Sigmoid colon (tissue), 7 donors: ENCODE data around the gene ZBTB7C. TPM values are rescaled to one million over a fixed set of nuclear protein-coding genes. Genes with fewer than 3 reads are reported as not detected.

ENCODE experiments used
- DNase-seq: peaks from one replicate; pipeline ENCODE4 v3.0.0-alpha.2; 2019
- H3K27ac ChIP-seq, 4 donors: fragments of 200-600 bp; sonication (generic); one replicate each; pipeline ENCODE4 v1.5.1; 2016 to 2019; ENCODE audit warnings: mild to moderate bottlenecking in 1 of 4
- H3K27me3 ChIP-seq, 3 donors: fragments of 200-600 bp; sonication (generic); one replicate each; pipeline ENCODE4 v1.5.1; 2019; ENCODE audit warnings: mild to moderate bottlenecking in 1 of 3
- H3K36me3 ChIP-seq, 4 donors: fragments of 200-600 bp; sonication (generic); one replicate each; pipeline ENCODE4 v1.5.1; 2016 to 2019
- H3K4me1 ChIP-seq, 4 donors: fragments of 200-600 bp; sonication (generic); one replicate each; pipeline ENCODE4 v1.5.1; 2017 to 2019
- H3K4me3 ChIP-seq, 4 donors: fragments of 200-600 bp; sonication (generic); one replicate each; pipeline ENCODE4 v1.5.1; 2017 to 2019; ENCODE audit warnings: mild to moderate bottlenecking in 2 of 4, moderate library complexity in 1 of 4
- H3K9me3 ChIP-seq, 4 donors: fragments of 200-600 bp in 3 of 4; sonication (generic) in 3 of 4; one replicate each; pipeline versions ENCODE4 v1.5.1 to v1.6.1; 2013 to 2019
- EP300 ChIP-seq, 4 donors: sonication (generic); formaldehyde crosslinking; IDR thresholded peaks; one replicate each; pipeline ENCODE4 v1.6.1; 2017; ENCODE audit warnings: antibody characterized with exemption in 4 of 4
- POLR2A ChIP-seq, 2 donors: fragments of 450-650 bp; IDR thresholded peaks; one replicate each; pipeline ENCODE4 v1.6.1; 2016; ENCODE audit warnings: antibody characterized with exemption in 2 of 2, mild to moderate bottlenecking in 2 of 2, moderate library complexity in 2 of 2
- POLR2AphosphoS5 ChIP-seq, 4 donors: sonication (generic); formaldehyde crosslinking; IDR thresholded peaks; one replicate each; pipeline ENCODE4 v1.6.1; 2017; ENCODE audit warnings: antibody characterized with exemption in 4 of 4
- WGBS, 2 donors: extraction: QIAGEN DNeasy Blood & Tissue Kit; methylation state at CpG; one replicate each; pipeline ENCODE4 v1.1.7; 2013; 5-methylcytosine and 5-hydroxymethylcytosine counted together
- intact Hi-C: fragments of 100-400 bp; cut with DNase I; formaldehyde crosslinking; loops from one replicate; pipeline ENCODE4 v1.15.1; 2023
- polyA plus RNA-seq, 3 donors: library from polyadenylated mRNA; stranded (reverse); fragments of 200-250 nt; gene quantifications; one replicate each; pipeline ENCODE4 v1.2.3, GENCODE V29; 2013
- total RNA-seq, 4 donors: library from RNA; depleted of rRNA; stranded (reverse); fragments of >200 nt; gene quantifications; one replicate each; pipeline ENCODE4 v1.1.0, GENCODE V29; 2016
- TF ChIP-seq, protein P1 (sequence below), 4 experiments: fragments of 450-650 bp in 3 of 4; fragments of 200-600 bp in 1 of 4; IDR thresholded peaks; one replicate each; pipeline ENCODE4 v1.5.1; 2016 to 2019; ENCODE audit warnings: antibody characterized with exemption in 4 of 4, mild to moderate bottlenecking in 3 of 4, moderate library complexity in 2 of 4
- donor health status: healthy with polysubstance abuse.
- donor health status: Bipolar disorder and iron deficiency.
- donor health status: healthy.

ZBTB7C gene
- total and polyA plus RNA-seq, 7 donors, result 0.41 to 18.6 (median 1.7) TPM

DNA sequence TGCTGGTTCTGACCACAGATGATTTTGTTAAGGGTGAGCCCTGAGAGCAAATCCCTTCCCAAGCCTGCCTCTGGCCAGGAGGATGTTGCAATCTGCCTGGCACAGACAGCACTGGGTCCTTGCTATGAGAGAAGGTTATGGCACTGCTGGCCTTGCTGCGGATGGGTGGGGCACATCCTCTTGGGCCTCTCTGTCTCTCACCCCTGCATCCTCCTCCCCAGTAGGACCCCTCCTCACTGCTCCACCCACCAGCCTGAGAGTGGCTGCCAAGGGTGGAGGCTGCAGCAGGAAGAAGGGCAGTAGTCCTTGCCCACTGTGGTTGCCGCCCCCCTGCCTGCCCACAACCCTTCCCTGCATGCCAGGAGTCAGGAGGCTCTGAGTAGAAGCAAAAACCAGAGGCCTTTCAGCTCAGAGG is 180.9 kb downstream of the ZBTB7C start:
- TF ChIP-seq POLR2AphosphoS5 (IDR thresholded peaks at IDR 0.05), result no peak
- no peak for TF ChIP-seq EP300 (IDR thresholded peaks at IDR 0.05)
- TF ChIP-seq, protein P1, sequence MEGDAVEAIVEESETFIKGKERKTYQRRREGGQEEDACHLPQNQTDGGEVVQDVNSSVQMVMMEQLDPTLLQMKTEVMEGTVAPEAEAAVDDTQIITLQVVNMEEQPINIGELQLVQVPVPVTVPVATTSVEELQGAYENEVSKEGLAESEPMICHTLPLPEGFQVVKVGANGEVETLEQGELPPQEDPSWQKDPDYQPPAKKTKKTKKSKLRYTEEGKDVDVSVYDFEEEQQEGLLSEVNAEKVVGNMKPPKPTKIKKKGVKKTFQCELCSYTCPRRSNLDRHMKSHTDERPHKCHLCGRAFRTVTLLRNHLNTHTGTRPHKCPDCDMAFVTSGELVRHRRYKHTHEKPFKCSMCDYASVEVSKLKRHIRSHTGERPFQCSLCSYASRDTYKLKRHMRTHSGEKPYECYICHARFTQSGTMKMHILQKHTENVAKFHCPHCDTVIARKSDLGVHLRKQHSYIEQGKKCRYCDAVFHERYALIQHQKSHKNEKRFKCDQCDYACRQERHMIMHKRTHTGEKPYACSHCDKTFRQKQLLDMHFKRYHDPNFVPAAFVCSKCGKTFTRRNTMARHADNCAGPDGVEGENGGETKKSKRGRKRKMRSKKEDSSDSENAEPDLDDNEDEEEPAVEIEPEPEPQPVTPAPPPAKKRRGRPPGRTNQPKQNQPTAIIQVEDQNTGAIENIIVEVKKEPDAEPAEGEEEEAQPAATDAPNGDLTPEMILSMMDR (IDR thresholded peaks at IDR 0.05), result no peak
- no peak for TF ChIP-seq POLR2A (IDR thresholded peaks at IDR 0.05)
- no peaks in the 10 kb centered on the region for H3K36me3 ChIP-seq
- intact Hi-C loops, result no loop called here
- no peak overlapping the region for H3K27ac ChIP-seq
- H3K4me1 ChIP-seq, result no peaks in the 10 kb centered on the region
- H3K4me3 ChIP-seq, result no peak overlapping the region
- 64 to 75% methylated on average over 2 of the region's 2 CpGs for WGBS, 2 donors
- H3K27me3 ChIP-seq, result no peaks in the 10 kb centered on the region
- DNase-seq, result peak; percentile 70
- no peaks in the 10 kb centered on the region for H3K9me3 ChIP-seq

DNA sequence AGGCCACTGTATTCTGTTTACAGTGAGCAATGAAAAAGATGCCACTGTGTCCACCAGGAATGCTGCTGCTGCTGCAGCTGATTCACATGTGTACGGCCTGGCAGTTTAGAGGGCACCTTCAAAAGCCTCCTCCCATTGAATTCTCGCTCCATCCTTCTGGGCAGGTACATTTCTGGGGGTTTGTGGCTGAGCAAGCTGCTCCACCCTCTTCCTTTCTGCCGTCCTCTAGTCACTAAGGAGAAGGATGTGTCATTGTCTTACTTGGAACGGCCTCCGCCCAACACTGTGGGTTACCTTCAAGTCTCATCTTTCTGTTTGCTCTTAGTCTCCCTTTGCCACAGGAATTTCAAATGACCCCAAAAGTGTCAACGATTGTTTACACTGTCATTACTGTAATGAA is 182.0 kb downstream of the ZBTB7C start:
- intact Hi-C loops, result no loop called here
- Histone ChIP-seq H3K36me3 (no peaks in the 10 kb centered on the region), H3K27me3 (no peaks in the 10 kb centered on the region), H3K4me1 (no peaks in the 10 kb centered on the region), H3K27ac (no peak overlapping the region), H3K4me3 (no peak overlapping the region), H3K9me3 (no peaks in the 10 kb centered on the region)
- 62 to 73% methylated on average over 6 of the region's 6 CpGs for WGBS, 2 donors
- DNase-seq, result no peak
- TF ChIP-seq, protein P1 (IDR thresholded peaks at IDR 0.05), result no peak
- TF ChIP-seq POLR2A (IDR thresholded peaks at IDR 0.05), result no peak
- TF ChIP-seq EP300 (IDR thresholded peaks at IDR 0.05), result no peak
- no peak for TF ChIP-seq POLR2AphosphoS5 (IDR thresholded peaks at IDR 0.05)

DNA sequence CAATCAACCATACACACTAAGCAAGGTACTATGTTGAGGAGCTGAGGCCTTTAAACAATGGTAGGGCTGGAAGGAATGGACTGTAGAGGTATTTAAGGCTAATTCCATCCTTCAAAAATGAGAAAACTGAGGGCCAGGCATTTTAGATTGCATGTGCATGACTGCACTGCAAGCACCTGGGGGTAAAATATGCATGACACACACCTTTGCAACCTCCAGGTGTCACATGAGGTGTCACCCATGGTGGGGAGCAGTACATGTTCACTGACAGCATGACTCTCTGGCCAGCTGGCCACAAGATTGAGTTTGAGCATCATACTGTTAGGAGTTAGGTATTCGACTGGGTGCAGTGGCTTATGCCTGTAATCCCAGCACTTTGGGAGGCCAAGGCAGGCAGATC is 182.8 kb downstream of the ZBTB7C start:
- Histone ChIP-seq H3K27me3 (no peaks in the 10 kb centered on the region), H3K9me3 (no peaks in the 10 kb centered on the region), H3K4me1 (no peaks in the 10 kb centered on the region), H3K4me3 (no peak overlapping the region), H3K27ac (no peak overlapping the region), H3K36me3 (no peaks in the 10 kb centered on the region)
- no peak for DNase-seq
- intact Hi-C loops, result no loop called here
- TF ChIP-seq, protein P1 (IDR thresholded peaks at IDR 0.05), result no peak
- no peak for TF ChIP-seq EP300 (IDR thresholded peaks at IDR 0.05)
- no peak for TF ChIP-seq POLR2A (IDR thresholded peaks at IDR 0.05)
- TF ChIP-seq POLR2AphosphoS5 (IDR thresholded peaks at IDR 0.05), result no peak
- WGBS, 2 donors, result 91 to 98% methylated on average over 1 of the region's 1 CpG

DNA sequence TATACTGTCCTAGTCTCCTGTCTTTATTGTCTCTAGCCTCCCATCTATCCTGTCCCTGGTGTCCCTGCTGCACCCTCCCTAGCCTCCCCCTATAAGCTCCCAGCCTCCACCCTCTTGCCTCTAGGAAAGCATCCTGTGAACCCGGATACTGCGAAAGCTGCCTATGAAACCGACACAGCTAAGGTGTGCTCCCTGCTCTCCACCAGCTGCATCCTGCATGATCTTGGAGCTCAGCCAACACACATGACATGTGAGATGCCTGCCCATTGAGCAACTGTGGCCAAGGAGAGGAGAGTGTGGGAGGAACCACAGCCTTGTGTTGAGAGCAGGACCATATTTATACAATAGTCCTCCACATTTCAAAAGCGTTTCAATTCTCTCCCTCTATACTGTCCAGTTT is 187.1 kb downstream of the ZBTB7C start:
- TF ChIP-seq EP300 (IDR thresholded peaks at IDR 0.05) (no peak), POLR2A (IDR thresholded peaks at IDR 0.05) (no peak), POLR2AphosphoS5 (IDR thresholded peaks at IDR 0.05) (no peak)
- TF ChIP-seq, protein P1 (IDR thresholded peaks at IDR 0.05), result no peak
- no peaks in the 10 kb centered on the region for H3K27me3 ChIP-seq
- no peak for DNase-seq
- WGBS, 2 donors, result 9 to 20% methylated on average over 4 of the region's 4 CpGs
- no peak overlapping the region for H3K4me3 ChIP-seq
- H3K4me1 ChIP-seq, result no peaks in the 10 kb centered on the region
- intact Hi-C loops, result no loop called here
- H3K36me3 ChIP-seq, result no peaks in the 10 kb centered on the region
- no peaks in the 10 kb centered on the region for H3K9me3 ChIP-seq
- H3K27ac ChIP-seq, result no peak overlapping the region

DNA sequence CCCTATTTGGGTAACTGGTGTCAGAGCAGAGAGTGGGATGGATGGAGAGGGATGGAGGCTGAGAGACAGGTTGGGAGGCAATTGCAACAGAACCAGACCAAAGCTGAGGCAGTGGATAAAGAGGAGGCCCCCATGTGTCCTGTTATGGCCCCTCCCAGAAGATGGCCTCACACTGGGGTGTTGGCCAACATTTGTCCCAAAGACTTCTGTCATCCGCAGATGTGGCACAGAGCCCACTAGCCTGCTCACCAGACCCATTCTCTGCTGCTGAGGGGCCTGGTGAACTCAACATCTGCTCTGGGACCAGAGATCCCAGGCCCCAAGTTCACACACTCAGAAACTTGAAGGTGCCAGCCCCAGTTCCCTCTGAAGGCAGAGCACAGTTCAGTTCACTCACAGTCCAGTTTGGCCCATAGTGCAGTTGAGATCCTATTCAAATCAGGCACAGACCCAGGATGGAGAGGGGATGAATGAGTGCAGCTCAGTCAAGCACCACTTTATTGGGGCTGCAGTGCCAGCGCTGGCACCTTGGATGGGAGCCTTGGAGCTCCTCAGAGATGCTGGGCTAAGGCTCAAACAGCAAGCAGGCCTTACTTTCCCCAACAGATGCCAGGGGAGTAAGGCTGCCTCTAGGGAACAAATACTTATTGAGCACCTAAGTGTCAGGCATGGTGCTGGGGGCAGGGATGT is 189.2 kb downstream of the ZBTB7C start:
- TF ChIP-seq, protein P1 (IDR thresholded peaks at IDR 0.05), result no peak
- no peak for TF ChIP-seq POLR2AphosphoS5 (IDR thresholded peaks at IDR 0.05)
- TF ChIP-seq POLR2A (IDR thresholded peaks at IDR 0.05), result no peak
- no peak for TF ChIP-seq EP300 (IDR thresholded peaks at IDR 0.05)
- Histone ChIP-seq H3K4me3 (no peak overlapping the region), H3K27ac (no peak overlapping the region), H3K27me3 (no peaks in the 10 kb centered on the region), H3K9me3 (no peaks in the 10 kb centered on the region), H3K4me1 (no peaks in the 10 kb centered on the region), H3K36me3 (no peaks in the 10 kb centered on the region)
- intact Hi-C loops, result no loop called here
- DNase-seq, result no peak
- 94 to 96% methylated on average over 2 of the region's 2 CpGs for WGBS, 2 donors
